GM10266 (cell line): ENCODE data around the gene OR52A1.

ENCODE experiments used
- DNase-seq: peaks from one replicate; pipeline ENCODE4 v3.0.0; 2012; ENCODE audit errors: extremely low spot score
- TF ChIP-seq, protein P1 (sequence below): IDR thresholded peaks from 2 replicates; pipeline ENCODE4 v1.5.1; 2012; ENCODE audit warnings: mild to moderate bottlenecking, low read depth; ENCODE audit not compliant: control insufficient read depth, insufficient read depth; ENCODE audit errors: missing control alignments

OR52A1 gene

DNA sequence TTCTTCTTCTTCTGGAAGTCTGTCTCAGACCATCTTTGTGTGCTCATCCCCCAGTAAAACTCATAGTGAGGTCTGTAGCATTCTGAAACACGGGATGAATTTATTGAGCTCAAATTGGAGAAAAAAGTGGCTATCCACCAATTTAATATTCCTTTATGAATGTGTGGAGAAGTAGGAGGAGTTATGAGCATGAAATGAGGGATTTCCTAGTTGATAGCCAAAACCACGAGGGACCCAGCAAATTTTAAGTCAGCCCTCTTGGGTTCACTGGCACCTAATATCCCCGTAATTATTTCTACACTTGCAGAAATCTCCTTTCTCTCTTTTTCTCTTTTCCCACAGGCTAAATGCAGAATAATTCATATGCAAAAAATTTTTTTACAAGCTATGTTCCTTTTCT lies at the start of gene OR52A1:
Gene OR52A1, minus strand, starts transcription at position 101 of the 400 bp plus-strand sequence. CDS start 2,388 bp downstream, outside the sequence.
- TF ChIP-seq, protein P1, sequence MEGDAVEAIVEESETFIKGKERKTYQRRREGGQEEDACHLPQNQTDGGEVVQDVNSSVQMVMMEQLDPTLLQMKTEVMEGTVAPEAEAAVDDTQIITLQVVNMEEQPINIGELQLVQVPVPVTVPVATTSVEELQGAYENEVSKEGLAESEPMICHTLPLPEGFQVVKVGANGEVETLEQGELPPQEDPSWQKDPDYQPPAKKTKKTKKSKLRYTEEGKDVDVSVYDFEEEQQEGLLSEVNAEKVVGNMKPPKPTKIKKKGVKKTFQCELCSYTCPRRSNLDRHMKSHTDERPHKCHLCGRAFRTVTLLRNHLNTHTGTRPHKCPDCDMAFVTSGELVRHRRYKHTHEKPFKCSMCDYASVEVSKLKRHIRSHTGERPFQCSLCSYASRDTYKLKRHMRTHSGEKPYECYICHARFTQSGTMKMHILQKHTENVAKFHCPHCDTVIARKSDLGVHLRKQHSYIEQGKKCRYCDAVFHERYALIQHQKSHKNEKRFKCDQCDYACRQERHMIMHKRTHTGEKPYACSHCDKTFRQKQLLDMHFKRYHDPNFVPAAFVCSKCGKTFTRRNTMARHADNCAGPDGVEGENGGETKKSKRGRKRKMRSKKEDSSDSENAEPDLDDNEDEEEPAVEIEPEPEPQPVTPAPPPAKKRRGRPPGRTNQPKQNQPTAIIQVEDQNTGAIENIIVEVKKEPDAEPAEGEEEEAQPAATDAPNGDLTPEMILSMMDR, result no peak

DNA sequence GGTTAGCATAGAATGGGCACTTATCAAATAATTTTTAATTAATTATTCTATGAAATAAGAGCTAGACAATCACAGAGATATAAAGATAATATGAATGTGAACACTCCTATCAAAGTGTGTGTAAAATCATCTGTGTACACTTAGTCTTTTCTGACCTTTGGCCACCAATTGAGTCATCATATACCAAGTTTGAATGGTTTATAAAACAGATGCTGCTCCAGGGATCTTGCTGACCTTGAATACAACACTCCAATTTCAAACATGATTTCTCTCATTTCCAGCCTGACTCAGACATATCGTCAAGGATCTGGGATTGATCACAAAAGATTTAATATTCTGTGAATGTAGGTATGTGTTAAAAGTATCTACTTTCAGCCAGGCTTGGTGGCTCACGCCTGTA lies 48.8 kb upstream of the OR52A1 start:
- TF ChIP-seq, protein P1, result no peak
- DNase-seq, result no peak

More for the DNA sequence above, at the start of gene OR52A1:
- no peak for DNase-seq

GRCh38 chr11:5200582-5200981 lies 46.0 kb upstream of the OR52A1 start, which contains the start of gene OR51V1:
Gene OR51V1, minus strand, starts transcription at chr11:5200682. Its CDS starts 0 bp downstream, at chr11:5200682.
- TF ChIP-seq, protein P1, result no peak
- DNase-seq, result no peak

DNA sequence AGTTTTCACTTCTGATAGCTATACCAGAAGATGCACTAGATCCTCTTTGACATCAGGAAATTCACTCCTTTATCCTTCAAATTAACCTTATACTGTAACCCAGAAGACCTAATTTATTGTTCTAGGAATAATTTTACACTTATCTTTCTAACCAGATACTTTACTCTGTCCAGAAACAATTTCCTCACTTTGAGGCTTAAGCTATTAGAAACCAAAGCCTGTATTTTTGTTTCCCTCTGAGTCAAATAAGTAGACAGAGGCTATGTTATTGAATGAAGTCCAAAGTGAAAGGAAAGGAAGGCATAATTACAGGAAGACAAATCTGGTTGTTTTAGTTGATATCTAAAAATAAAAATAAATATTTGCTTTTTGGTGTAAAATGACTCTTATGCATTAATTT lies 43.7 kb upstream of the OR52A1 start:
- DNase-seq, result no peak
- TF ChIP-seq, protein P1, result no peak

- TF ChIP-seq, protein P1, result no peak
- no peak for DNase-seq
Observed at GRCh38 chr11:5197536-5197935, 43.0 kb upstream of the OR52A1 start.

GRCh38 chr11:5196731-5197130 lies 42.2 kb upstream of the OR52A1 start:
- TF ChIP-seq, protein P1, result no peak
- no peak for DNase-seq

GRCh38 chr11:5196067-5196466 lies 41.5 kb upstream of the OR52A1 start:
- DNase-seq, result no peak
- TF ChIP-seq, protein P1, result no peak
